K562 (cell line): ENCODE results near the gene TRIM10. TPM values are rescaled to one million over a fixed set of nuclear protein-coding genes. Genes with fewer than 3 reads are reported as not detected.
A peak's percentile ranks its signal among the peaks of the same experiment; 100 is the strongest.

Experiments used
- ATAC-seq: fragments of 200-7000 bp; cut with Tn5 transposase; 3 replicates; pipeline ENCODE4 v1.9.1; 2020; ENCODE audit warnings: moderate library complexity
- BruUV-seq: library from RNA; stranded (reverse); fragments of 400-500 nt; replicated peaks from 2 replicates; lab custom pipeline; 2021; lab: Mats Ljungman, UMichigan
- CTCF ChIA-PET: fragments of 300-600 bp; formaldehyde crosslinking; extraction: SDS; loops from one replicate; lab custom pipeline; 2021; ENCODE audit warnings: low intra/inter-chr PET ratio; lab: Yijun Ruan, JAX
- POLR2A ChIA-PET: fragments of 300-600, 350-650 bp; sonication (Branson Sonifier 250); formaldehyde crosslinking; extraction: SDS; loops from one replicate; lab custom pipeline; 2021; ENCODE audit warnings: antibody characterized with exemption, inconsistent platforms; lab: Yijun Ruan, JAX
- DNase-seq, 4 experiments: peaks; one replicate each; pipeline versions ENCODE4 v3.0.0 to v3.0.0-alpha.2; 2011 to 2018; ENCODE audit warnings: low spot score in 3 of 4, mixed read lengths in 3 of 4; ENCODE audit errors: extremely low read depth in 1 of 4
- FAIRE-seq: peaks from 2 replicates; lab custom pipeline; 2011; peaks lifted over from hg19 to GRCh38; lab: Jason Lieb, UNC
- H2AFZ ChIP-seq: 2 replicates; pipeline ENCODE4 v1.6.0; 2011; ENCODE audit warnings: low read depth, low read length, control low read depth, inconsistent platforms
- H3K27ac ChIP-seq: fragments of 200-600 bp; 3 replicates; pipeline ENCODE4 v1.8.0; 2011; ENCODE audit warnings: low read depth, mild to moderate bottlenecking, control low read depth, inconsistent platforms, low read length, moderate library complexity, mixed read lengths; ENCODE audit errors: extremely low read depth
- H3K27me3 ChIP-seq, 2 experiments: fragments of 300-600 bp in 1 of 2; 2 replicates in 1 of 2; 3 replicates in 1 of 2; pipeline versions ENCODE4 v1.6.0 to v1.8.0; 2011; ENCODE audit warnings: inconsistent platforms in 2 of 2, low read length in 2 of 2, mild to moderate bottlenecking in 1 of 2, mixed read lengths in 1 of 2, moderate library complexity in 1 of 2; ENCODE audit not compliant: control insufficient read depth in 2 of 2, insufficient read depth in 2 of 2
- H3K36me3 ChIP-seq: fragments of 300-600 bp; 3 replicates; pipeline ENCODE4 v1.8.0; 2011; ENCODE audit warnings: mild to moderate bottlenecking, low read length, inconsistent platforms; ENCODE audit not compliant: control insufficient read depth, insufficient read depth
- H3K4me1 ChIP-seq, 2 experiments: fragments of 200-600 bp in 1 of 2; replicated peaks in 1 of 2; 2 replicates in 1 of 2; 3 replicates in 1 of 2; pipeline versions ENCODE4 v1.5.1 to v1.8.0; 2011; ENCODE audit warnings: inconsistent platforms in 2 of 2, low read length in 2 of 2, mild to moderate bottlenecking in 1 of 2, mixed read lengths in 1 of 2, moderate library complexity in 1 of 2; ENCODE audit not compliant: control insufficient read depth in 2 of 2, insufficient read depth in 2 of 2
- H3K4me2 ChIP-seq: 2 replicates; pipeline ENCODE4 v1.6.1; 2011; ENCODE audit warnings: low read length, control low read depth, inconsistent platforms, mixed read lengths; ENCODE audit not compliant: insufficient read depth
- H3K4me3 ChIP-seq: fragments of 200-600 bp; sonication (generic), shearing (Covaris generic); 2 replicates; pipeline ENCODE4 v1.5.1; 2016; ENCODE audit warnings: control low read depth, inconsistent platforms
- H3K79me2 ChIP-seq: fragments of 200-600 bp; 3 replicates; pipeline ENCODE4 v1.8.0; 2011; ENCODE audit warnings: low read length, inconsistent platforms; ENCODE audit not compliant: control insufficient read depth, insufficient read depth
- H3K9ac ChIP-seq, 2 experiments: 2 replicates each; pipeline versions ENCODE4 v1.6.0 to v1.6.1; 2011; ENCODE audit warnings: low read depth in 2 of 2, low read length in 2 of 2, control low read depth in 1 of 2, inconsistent platforms in 1 of 2, mild to moderate bottlenecking in 1 of 2, mixed read lengths in 1 of 2; ENCODE audit not compliant: insufficient read depth in 1 of 2
- H3K9me1 ChIP-seq: one replicate; pipeline ENCODE4 v1.6.0; 2011; ENCODE audit warnings: inconsistent platforms, mild to moderate bottlenecking, low read length, moderate library complexity; ENCODE audit not compliant: control insufficient read depth, insufficient read depth
- H3K9me3 ChIP-seq: replicated peaks from 2 replicates; pipeline ENCODE4 v1.5.1; 2011; ENCODE audit warnings: low read depth, low read length, inconsistent platforms; ENCODE audit not compliant: control insufficient read depth, insufficient read depth
- H4K20me1 ChIP-seq: replicated peaks from 2 replicates; pipeline ENCODE4 v1.6.1; 2011; ENCODE audit warnings: low read length, inconsistent platforms, mixed read lengths; ENCODE audit not compliant: control insufficient read depth, insufficient read depth
- BACH1 ChIP-seq: fragments of 200-800 bp; sonication (Bioruptor generic); IDR thresholded peaks from 2 replicates; pipeline ENCODE4 v1.6.1; 2016; ENCODE audit warnings: missing genetic modification characterization, missing compliant biosample characterization
- CAMTA2 ChIP-seq: fragments of 250-450 bp; sonication (Bioruptor Pico); conservative IDR thresholded peaks from 2 replicates; pipeline ENCODE4 v1.5.1; 2022
- HDGF ChIP-seq: fragments of 450-650 bp; IDR thresholded peaks from 2 replicates; pipeline ENCODE4 v1.6.1; 2016
- SMC3 ChIP-seq: conservative IDR thresholded peaks from 2 replicates; pipeline ENCODE4 v1.6.1; 2011; ENCODE audit warnings: low read depth, low read length, improper control_type of control experiment; ENCODE audit not compliant: insufficient read depth
- TCF3 ChIP-seq: sonication (generic); formaldehyde crosslinking; IDR thresholded peaks from 2 replicates; pipeline ENCODE4 v1.4.0; 2020; ENCODE audit warnings: mild to moderate bottlenecking, missing genetic modification reagents
- ZNF583 ChIP-seq: fragments of 250-450 bp; sonication (Bioruptor Pico); IDR thresholded peaks from 2 replicates; pipeline ENCODE4 v1.4.0; 2020
- WGBS: fragments of 100-300 bp; shearing (Covaris generic); methylation state at CpG from one replicate; pipeline ENCODE4 v1.1.6; 2016; ENCODE audit warnings: low coverage, mixed read lengths; ENCODE audit not compliant: insufficient coverage; ENCODE audit errors: missing lambda C conversion rate; 5-methylcytosine and 5-hydroxymethylcytosine counted together
- in situ Hi-C: fragments of 300-500 bp; cut with MboI; formaldehyde crosslinking; loops from 4 replicates; pipeline ENCODE4 v1.15.0; 2018; ENCODE audit warnings: inconsistent platforms, mixed read lengths
- intact Hi-C: fragments of 100-400 bp; cut with micrococcal nuclease; formaldehyde crosslinking; loops from 2 replicates; pipeline ENCODE4 v1.14.2; 2022
- polyA plus RNA-seq, 8 experiments: library from polyadenylated mRNA; depleted of rRNA in 4 of 8; stranded (reverse) in 5 of 8; unstranded in 3 of 8; fragments of >200 nt; fragmentation: Nextera tagmentation in 2 of 8; fragmentation: Illumina TruSeq in 1 of 8; extraction: Ambion mirVana in 2 of 8; extraction: Trizol in 1 of 8; gene quantifications; 2 replicates each; pipeline versions ENCODE4 v1.2.1 to v1.2.3, GENCODE V29; 2011 to 2014; ENCODE audit warnings: inconsistent platforms in 1 of 8, missing spikeins in 1 of 8
- total RNA-seq, 7 experiments: library from RNA; depleted of rRNA in 6 of 7; stranded (reverse); fragments of >200 nt in 6 of 7; fragmentation: Illumina TruSeq in 2 of 7; extraction: Trizol in 2 of 7; gene quantifications; 2 replicates each; pipeline versions ENCODE4 v1.2.1 to v1.2.3, GENCODE V29; 2011 to 2021; ENCODE audit warnings: low replicate concordance in 1 of 7
- TF ChIP-seq, protein P1 (sequence below): fragments of 200-800 bp; sonication (Bioruptor generic); IDR thresholded peaks from 2 replicates; pipeline ENCODE4 v1.6.1; 2017; ENCODE audit warnings: missing genetic modification characterization, missing compliant biosample characterization

Gene TRIM10
- total and polyA plus RNA-seq, 9 of the 15 experiments (the other 6 are each of a cell fraction or from before 2014, with no cell fraction given): 0.15 to 0.90 (median 0.36) TPM

DNA sequence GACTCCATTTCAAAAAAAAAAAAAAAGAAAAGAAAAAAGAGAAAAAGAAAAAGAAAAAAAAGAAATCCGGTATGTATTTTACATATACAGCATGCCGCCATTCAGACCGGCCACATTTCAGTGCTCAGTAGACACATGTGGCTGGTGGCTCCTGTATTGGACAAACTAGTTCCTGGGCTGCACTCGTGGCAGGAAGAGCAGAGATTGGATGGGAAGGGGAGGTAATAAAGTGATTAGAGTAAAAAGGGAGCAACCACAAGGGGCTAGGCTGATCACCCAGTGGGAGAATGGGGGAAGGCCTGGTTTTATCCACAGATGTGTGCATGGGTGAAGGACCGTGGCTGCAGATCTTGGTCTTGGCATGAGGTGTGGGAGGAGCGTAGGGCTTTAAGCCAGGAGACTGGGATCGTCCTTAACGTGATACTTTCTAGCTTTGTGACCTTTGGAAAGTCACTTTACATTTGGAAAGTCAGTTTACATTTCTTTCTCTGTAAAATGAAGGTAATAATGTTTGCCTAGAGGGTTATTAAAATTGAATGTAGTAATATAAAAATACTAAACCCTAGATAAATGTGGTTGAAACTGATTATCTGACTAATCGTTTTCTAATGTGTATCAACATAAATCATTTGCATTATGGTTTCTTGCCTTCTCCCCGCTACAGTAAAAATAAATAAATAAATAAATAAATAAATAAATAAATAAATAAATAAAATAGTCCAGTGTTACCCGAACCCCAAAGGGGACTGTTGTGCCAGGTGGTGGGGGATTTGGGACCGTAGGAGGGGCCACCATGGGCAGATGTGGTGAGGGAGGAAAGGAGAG lies 1.5 kb upstream of the TRIM10 start:
- H3K4me2 ChIP-seq: peak overlapping the region; percentile 52
- peak; percentile 23 for FAIRE-seq
- intact Hi-C loops: no loop called here
- no peaks in the 10 kb centered on the region for H3K9me3 ChIP-seq
- TF ChIP-seq CAMTA2 (CRISPR knock-in tag) (no peak), ZNF583 (no peak), SMC3 (no peak), BACH1 (tag) (no peak), HDGF (no peak), TCF3 (CRISPR knock-in tag) (no peak)
- TF ChIP-seq, protein P1, sequence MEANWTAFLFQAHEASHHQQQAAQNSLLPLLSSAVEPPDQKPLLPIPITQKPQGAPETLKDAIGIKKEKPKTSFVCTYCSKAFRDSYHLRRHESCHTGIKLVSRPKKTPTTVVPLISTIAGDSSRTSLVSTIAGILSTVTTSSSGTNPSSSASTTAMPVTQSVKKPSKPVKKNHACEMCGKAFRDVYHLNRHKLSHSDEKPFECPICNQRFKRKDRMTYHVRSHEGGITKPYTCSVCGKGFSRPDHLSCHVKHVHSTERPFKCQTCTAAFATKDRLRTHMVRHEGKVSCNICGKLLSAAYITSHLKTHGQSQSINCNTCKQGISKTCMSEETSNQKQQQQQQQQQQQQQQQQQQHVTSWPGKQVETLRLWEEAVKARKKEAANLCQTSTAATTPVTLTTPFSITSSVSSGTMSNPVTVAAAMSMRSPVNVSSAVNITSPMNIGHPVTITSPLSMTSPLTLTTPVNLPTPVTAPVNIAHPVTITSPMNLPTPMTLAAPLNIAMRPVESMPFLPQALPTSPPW (CRISPR knock-in tag): no peak
- TF ChIP-seq, all 486 proteins: peak for 0
- ChIA-PET CTCF (interaction anchor here (0.6 kb wide), 1 partner anchor 12 kb away, joined by 3 read pairs; no protein-coding TSS in a partner anchor), POLR2A (interaction anchor here (0.6 to 1.2 kb wide), 3 partner anchors 9 to 111 kb away, joined by 3 read pairs; no protein-coding TSS in a partner anchor)
- Histone ChIP-seq H3K27ac (no peak overlapping the region), H3K4me1 (peaks cover 0 to 14% of the 10 kb centered on the region in 2 experiments; a peak in 4 of 5 replicates), H3K9ac (peak overlapping the region in 1 of 2 experiments; percentile 31; a peak in 1 of 4 replicates), H3K27me3 (peaks cover 4 to 32% of the 10 kb centered on the region in 2 experiments; a peak in 4 of 5 replicates), H4K20me1 (no peaks in the 10 kb centered on the region), H3K9me1 (no peaks in the 10 kb centered on the region), H3K79me2 (no peaks in the 10 kb centered on the region), H3K4me3 (no peak overlapping the region), H2AFZ (peak overlapping the region; percentile 35), H3K36me3 (no peaks in the 10 kb centered on the region)
- 21% methylated on average over 11 of the region's 12 CpGs for WGBS
- no peak for DNase-seq
- in situ Hi-C loops: no loop called here
- BruUV-seq: no TSS peak
- peak; percentile 42; the same call in 1 of the 3 replicates for ATAC-seq
